ENCODE results near the gene SLFN11.
"Not testable (repeated sequence)": the region's sequence is repeated elsewhere in the genome, so short reads cannot be mapped to it uniquely, and the experiment has no call there.

Gene SLFN11

GRCh38 chr17:35373534-35373983 is at the start of gene SLFN11:
Gene SLFN11, minus strand, starts transcription at chr17:35373621. Its CDS starts 9,814 bp downstream, at chr17:35363807.
- peak; percentile 91 for DNase-seq

- not testable (repeated sequence) for DNase-seq
These were observed 47.6 kb upstream of the SLFN11 start for GRCh38 chr17:35421069-35421468.

GRCh38 chr17:35416659-35417058 is 43.2 kb upstream of the SLFN11 start:
- DNase-seq: no peak

GRCh38 chr17:35414707-35415106 is 41.3 kb upstream of the SLFN11 start:
- not testable (repeated sequence) for DNase-seq

GRCh38 chr17:35414247-35414646 is 40.8 kb upstream of the SLFN11 start:
- DNase-seq: no peak

GRCh38 chr17:35407531-35407930 is 34.1 kb upstream of the SLFN11 start:
- DNase-seq: no peak

- DNase-seq: no peak
These were observed 33.1 kb upstream of the SLFN11 start for GRCh38 chr17:35406568-35406967.

- DNase-seq: no peak
These were observed 30.9 kb upstream of the SLFN11 start for GRCh38 chr17:35404360-35404759.

- not testable (repeated sequence) for DNase-seq
These were observed 20.4 kb upstream of the SLFN11 start for GRCh38 chr17:35393783-35394182.

- DNase-seq: no peak
These were observed 17.2 kb upstream of the SLFN11 start for GRCh38 chr17:35390663-35391062.

- no peak for DNase-seq
These were observed 16.7 kb upstream of the SLFN11 start for GRCh38 chr17:35390156-35390555.

- no peak for DNase-seq
These were observed 14.1 kb upstream of the SLFN11 start for GRCh38 chr17:35387496-35387895.

- DNase-seq: no peak
These were observed 4.3 kb upstream of the SLFN11 start for GRCh38 chr17:35377706-35378105.

- no peak for DNase-seq
These were observed 3.6 kb upstream of the SLFN11 start for GRCh38 chr17:35377068-35377467.

- DNase-seq: no peak
These were observed 2.8 kb upstream of the SLFN11 start for GRCh38 chr17:35376245-35376644.

- DNase-seq: no peak
These were observed 1.4 kb upstream of the SLFN11 start for GRCh38 chr17:35374766-35375344.

- peak; percentile 47 for DNase-seq
These were observed 754 bp upstream of the SLFN11 start for GRCh38 chr17:35373984-35374765.

GRCh38 chr17:35372846-35373533 is 431 bp downstream of the SLFN11 start:
- peak; percentile 21 for DNase-seq

GRCh38 chr17:35371934-35372333 is 1.5 kb downstream of the SLFN11 start:
- no peak for DNase-seq

GRCh38 chr17:35368081-35368830 is 5.2 kb downstream of the SLFN11 start:
- no peak for DNase-seq

- no peak for DNase-seq
These were observed 12.4 kb downstream of the SLFN11 start for GRCh38 chr17:35361027-35361426.

- no peak for DNase-seq
These were observed 14.0 kb downstream of the SLFN11 start for GRCh38 chr17:35359398-35359797.

GRCh38 chr17:35352284-35352683 is 21.1 kb downstream of the SLFN11 start:
- no peak for DNase-seq

Data from activated CD8-positive, alpha-beta memory T cell treated with anti-CD3 and anti-CD28 coated beads, Interleukin-2, amount 50 U/mL, for 4 hours (primary cell).